Activated CD4-positive, alpha-beta T cell treated with anti-CD3 and anti-CD28 coated beads, Interleukin-2, Interleukin-4, amounts not matched to agents 100 ng/mL and 50 ng/mL, durations not matched to agents 16 hours and 8 hours (primary cell): ENCODE measurements around the gene COQ5.
A peak's percentile ranks its signal among the peaks of the same experiment; 100 is the strongest.

Experiments
- DNase-seq: peaks from one replicate; pipeline ENCODE4 v3.0.0-alpha.2; 2020; ENCODE audit warnings: low spot score

COQ5 gene

DNA sequence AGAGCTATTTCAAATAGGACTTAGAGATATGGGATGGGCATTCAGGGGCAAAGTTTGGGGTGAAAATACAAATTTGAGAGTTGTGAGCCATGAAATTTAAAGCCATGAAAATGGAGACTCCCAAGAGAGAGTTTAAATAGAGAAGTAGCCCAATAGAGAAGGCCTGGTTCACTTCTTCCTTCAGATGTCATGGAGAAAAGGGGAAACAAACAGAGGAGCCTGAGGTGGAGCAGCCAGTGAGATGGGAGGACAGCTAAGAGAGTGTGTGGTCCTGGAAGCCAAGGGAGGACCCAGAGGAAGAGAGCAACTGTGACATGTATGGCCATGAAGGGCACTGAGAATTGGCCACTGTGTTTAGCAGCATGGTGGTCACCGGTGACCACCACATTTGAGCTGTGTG, 45.3 kb downstream of the COQ5 start:
- DNase-seq, result no peak

DNA sequence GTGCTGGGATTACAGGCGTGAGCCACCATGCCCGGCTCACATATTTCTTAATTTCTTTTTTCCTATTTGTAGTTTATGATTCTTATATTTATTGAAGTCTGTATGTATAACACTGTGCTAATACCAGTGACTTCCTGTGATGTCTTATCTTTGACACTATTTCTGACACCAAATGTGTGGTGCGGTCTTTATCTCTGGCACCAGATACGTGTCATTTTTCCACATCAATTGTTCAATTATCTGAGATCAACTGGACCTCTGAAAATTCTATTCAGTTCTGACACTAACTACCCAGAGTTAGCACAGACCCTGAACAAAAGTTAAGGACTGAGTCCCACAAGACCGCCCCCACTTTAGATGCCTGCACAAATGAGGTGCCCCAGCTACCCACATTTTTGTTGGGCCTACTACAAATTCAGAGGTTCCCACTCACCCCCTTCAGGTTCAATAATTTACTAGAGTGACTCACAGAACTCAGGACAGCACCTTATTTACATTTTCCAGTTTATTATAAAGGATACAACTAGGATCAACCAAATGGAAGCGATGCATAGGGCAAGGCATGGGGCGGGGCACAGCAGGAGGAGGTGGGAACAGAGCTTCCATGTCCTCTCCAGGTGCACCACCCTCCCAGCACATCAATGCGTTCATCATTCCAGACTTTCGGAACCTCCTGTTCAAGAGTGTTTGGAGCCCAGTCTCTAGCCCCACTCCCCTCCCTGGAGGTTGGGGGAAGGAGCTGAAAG, 47.8 kb downstream of the COQ5 start:
- DNase-seq, result no peak

GRCh38 chr12:120480211-120480610, 48.7 kb downstream of the COQ5 start:
- no peak for DNase-seq

DNA sequence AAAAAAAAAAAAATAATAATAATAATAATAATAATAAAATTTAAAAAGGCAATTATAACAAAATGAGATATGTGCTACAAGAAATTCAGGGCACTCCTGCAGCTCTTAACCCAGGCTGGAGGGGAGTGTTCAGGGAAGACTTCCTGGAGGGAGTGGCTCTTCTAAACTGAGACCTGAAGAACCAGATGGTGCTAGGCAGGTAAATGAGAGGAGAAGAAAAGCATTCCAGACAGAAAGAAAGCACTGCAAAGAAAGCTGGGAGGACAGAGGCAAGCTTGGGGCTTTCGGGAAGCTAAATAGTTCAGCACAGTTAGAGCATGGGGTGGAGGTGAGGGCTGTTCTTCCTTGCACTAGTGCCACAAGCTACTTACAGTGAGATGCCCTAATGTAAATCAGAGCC, 49.5 kb downstream of the COQ5 start:
- no peak for DNase-seq

DNA sequence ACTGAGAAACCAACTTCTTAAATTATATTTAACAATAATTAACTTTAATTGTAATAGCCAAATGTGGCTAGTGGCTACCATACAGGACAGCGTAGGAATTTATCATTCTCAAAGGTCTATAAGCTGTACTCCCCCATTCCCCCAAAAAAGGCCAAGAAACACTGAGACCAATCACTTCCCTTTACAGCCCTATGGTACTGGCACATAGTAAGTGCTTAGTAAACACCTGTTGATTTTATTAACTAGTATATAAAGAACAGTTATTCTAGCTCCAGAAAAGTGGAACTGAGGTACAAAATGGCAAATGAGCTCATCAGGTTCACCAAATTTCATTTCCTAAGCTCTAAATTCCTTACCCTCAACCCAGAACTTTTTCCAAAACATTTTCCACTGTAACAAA, 53.3 kb downstream of the COQ5 start:
- no peak for DNase-seq

GRCh38 chr12:120474616-120474960, 54.4 kb downstream of the COQ5 start:
- DNase-seq, result no peak

- no peak for DNase-seq
Measured at GRCh38 chr12:120473807-120474615, 54.9 kb downstream of the COQ5 start.

DNA sequence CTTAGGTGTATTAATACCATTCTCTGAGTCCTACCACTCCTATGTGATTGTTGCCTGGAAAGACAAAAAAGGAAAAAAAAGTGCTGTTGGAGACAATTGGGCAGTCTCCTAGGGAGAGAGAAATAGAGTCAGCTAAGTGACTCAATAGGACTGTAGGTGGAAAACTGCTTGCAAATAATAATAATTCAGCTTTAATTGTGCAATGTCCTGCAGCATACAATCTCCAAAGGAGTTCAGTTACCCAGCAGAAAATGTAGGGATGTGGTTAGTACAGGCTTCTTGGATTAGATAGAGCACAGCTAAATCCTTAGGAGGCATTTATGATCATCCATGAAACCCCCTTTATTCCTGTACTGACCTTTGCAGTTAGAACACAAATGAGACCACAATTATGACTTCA, 56.4 kb downstream of the COQ5 start:
- DNase-seq, result no peak

DNA sequence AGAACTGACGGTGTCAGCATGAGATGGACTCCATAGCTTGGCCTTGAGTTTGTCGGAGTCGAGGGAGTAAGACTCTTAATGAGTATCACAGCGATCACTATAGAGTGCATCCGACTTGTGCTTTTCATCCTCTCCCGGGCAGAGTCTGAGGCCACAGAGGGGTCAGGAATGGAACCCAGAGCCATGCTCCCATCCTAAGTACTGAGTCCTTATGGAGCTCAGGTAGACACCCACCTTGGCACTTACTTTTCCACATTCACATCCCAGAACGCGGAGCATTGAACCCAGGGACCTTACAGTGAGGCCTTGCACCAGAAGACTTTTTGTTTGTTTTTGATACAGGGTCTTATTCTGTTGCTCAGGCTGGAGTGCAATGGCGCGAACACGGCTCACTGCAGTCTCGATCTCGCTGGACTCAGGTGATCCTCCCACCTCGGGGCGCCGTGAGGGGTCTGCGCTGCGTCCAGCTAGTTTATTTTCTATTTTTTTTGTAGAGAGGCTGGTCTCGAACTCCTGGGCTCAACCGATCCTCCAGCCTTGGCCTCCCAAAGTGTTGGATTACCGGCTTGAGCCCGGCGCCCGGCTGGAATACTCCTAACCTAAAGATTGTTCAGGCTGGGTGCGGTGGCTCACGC, 58.7 kb downstream of the COQ5 start:
- DNase-seq, result no peak

DNA sequence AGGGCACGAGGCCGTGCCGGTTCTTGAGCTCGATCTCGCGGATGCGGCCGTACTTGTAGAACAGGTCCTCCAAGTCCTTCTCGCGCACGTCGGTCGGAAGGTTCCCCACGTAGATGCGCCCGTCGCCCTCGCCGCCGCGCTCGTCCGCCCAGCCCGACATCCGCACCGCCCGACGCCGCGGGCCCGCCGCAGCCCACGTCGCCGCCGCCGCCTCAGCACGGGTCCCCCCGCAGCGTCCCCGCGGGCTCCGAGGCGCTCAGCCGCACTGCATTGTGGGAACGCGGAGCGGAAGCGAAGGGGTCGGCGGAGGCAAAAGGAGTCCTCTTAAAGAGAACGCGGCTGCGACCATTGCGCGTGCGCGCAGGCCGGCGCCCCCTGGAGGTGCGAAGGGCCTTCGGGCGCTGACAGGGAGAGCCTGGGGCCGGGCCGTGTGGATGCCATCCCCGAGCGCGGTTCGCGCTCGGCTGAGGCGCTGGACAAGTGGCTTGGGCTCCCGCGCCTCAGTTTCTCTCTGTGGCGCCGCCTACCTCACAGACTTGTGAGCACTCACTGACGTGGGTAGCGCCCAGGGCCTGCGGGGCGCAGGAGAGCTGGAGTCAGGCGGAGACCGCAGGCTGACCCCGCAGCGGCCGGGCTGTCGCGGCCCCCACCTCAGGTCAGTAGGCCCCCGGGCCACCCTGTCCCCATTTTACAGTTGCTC, 59.4 kb downstream of the COQ5 start, which contains the start of gene SRSF9:
Gene SRSF9, minus strand, starts transcription at position 299 of the 700 bp plus-strand sequence. Its CDS starts 139 bp downstream, at position 160.
- peak; percentile 98 for DNase-seq

GRCh38 chr12:120468821-120469449, 60.0 kb downstream of the COQ5 start:
- DNase-seq, result peak; percentile 36

DNA sequence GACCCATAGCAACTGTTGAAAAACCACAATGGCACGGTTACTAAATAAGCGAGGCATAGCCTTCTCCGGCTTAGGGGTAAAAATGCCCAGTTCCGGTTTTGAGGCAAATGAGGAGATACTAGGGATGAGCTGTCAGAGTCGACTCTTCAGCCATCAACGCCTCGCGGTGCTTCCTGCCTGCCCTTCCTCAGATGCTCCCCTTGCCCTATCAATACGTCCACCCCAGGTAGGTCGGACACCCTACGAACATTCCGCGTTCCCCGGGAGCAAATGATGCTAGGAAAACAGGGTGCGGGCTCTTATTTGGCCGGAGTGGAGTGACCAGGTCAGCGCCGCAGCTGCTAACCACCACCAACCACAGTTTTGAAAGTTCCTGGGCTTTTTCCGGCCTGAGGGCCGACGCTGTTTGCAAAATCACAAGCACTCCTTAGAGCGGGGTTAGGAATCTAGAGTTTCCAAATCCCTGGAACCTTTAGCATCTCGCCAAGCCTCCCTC, 60.6 kb downstream of the COQ5 start:
- DNase-seq, result peak; percentile 40

- DNase-seq, result no peak
Measured at GRCh38 chr12:120467439-120467838, 61.5 kb downstream of the COQ5 start.

DNA sequence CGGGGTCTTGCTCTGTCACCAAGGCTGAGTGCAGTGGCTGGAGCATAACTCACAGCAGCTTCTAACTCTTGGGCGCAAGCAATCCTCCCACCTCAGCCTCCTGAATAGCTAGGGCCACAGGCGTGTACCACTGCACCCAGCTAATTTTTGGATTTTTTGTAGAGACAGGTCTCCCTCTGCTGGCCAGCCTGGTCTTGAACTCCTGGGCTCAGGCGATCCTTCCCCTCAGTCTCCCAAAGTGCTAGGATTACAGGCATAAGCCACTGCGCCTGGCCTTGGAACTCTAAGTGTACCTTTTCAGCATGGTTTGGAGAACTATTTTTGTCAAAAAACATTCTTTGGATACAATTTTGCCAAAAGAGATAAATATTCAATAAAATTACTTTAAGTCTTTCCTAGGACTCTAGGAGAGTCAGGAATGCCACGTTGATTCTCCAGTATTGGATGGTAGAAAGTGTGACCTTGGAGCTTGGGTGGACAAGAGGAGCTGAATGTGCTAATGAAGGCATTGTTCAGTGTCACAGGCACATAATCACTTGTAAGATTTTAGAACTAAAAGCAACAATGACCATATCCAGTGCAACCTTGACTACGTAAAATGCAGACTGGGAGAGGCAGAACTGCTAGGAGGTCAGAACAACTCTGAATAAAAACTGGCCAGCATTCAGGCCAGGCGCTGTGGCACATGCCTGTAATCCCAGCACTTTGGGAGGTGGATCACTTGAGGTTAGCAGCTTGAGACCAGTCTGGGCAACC, 62.2 kb downstream of the COQ5 start:
- peak; percentile 39 for DNase-seq

DNA sequence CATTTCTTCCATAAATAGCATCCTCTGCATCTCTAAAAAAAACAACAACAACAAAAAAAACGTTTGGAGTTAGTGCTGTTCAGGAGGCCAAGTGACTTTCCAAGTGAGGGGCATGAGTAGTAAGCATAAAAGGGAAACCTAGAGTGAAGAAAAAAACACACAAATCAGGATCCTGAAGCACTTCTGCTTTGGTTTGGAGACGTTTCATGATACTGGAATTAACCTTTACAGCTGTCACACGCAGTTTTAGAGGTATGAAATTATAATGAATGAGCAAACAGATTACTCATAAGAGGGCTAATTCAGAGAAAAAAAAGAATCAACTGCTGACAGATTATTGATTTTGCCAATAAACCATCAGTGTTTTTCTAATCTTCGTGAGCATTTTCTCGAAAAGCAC, 63.2 kb downstream of the COQ5 start:
- DNase-seq, result no peak

DNA sequence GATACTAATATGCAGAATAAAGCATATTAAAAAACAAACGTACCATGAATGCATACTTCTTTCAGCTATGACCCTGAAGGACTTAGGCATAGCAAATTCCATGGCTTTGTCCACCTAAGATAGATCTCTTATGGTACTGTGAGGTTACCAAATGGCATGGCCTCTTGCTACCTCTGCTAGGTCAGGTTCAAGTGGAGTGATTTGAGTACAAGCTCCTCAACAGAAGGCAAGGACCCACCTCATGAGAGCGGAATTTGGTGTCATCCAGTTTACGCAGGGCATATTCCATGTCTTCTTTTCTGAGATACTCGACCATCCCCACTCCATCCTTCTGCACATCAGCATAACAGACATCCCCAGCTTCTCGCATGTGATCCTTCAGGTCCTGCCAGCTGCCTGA, 65.2 kb downstream of the COQ5 start:
- no peak for DNase-seq

- no peak for DNase-seq
Measured at GRCh38 chr12:120462099-120462640, 66.8 kb downstream of the COQ5 start.

- no peak for DNase-seq
Measured at GRCh38 chr12:120460157-120460556, 68.8 kb downstream of the COQ5 start.

DNA sequence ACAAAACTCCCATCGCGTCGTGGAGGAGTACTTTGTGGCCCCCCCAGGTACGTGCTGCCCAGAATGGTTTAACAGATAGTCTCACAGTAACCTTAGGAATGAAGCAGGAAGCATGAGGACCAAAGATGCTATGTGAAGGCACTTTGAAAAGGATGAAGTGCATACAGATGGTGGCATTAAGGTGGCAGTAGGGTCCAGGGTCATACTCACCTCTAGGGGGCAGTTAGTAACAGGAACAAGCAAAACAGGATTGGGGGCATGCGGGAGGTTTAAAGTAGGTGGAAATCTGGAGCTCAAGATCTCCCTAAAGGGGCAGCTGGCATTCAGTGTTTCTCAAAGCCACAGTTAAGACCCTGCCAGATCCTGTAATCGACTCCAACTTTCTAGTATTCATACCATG, 71.8 kb downstream of the COQ5 start:
- no peak for DNase-seq

DNA sequence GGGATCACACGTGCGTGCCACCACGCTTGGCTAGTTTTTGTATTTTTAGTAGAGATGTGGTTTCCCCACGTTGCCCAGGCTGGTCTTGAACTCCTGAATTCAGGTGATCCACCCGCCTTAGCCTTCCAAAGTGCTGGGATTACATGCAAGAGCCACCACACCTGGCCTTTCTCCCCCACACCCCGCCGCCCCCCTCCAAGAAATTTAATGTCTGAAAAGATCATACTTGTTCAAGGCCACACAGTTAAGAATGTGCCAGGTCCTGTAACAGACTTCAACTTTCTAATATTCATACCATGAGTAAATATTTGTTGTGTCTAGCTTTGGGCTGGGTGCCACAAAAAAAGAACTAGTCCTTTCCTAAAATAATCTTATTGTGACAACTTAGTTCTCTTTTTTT, 73.7 kb downstream of the COQ5 start:
- no peak for DNase-seq

DNA sequence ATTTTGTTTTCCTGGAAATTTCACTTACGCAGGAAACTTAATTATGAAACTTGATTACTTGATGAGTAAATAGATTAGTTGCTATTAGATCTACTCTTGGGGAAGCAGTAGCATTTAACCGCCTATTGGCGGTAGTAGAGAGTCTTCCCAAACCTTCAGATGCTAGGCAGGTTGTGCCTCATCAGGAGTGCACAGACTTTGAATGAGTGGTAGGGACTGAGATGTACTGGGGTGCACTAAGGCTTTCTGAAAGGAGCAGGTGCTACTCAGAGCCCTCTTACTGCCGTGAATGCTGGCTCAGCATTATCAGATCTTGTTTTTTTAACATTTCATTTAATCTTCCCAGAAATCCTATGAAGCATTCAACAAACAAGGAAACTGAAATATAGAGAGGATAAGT, 75.0 kb downstream of the COQ5 start:
- DNase-seq, result peak; percentile 57
